Measurements from ENCODE around the gene KIRREL2.

Gene KIRREL2

GRCh38 chr19:35882114-35882832 lies 25.6 kb downstream of the KIRREL2 start:
- H3K36me3 ChIP-seq, result peaks cover 0 to 8% (median 0%) of the 10 kb centered on the region in 3 donors
- no peak overlapping the region for H3K4me3 ChIP-seq
- no peak overlapping the region for H3K27ac ChIP-seq
- no peaks in the 10 kb centered on the region for H3K4me1 ChIP-seq
- intact Hi-C loops (cut with DNase I; ENCODE audit: low total_unique reads), result loop anchor here (5.0 to 10.0 kb wide), 2 partner anchors 45 to 243 kb away; no protein-coding TSS in a partner anchor
- DNase-seq, result no peak
- peak; percentile 31 to 34 for TF ChIP-seq CTCF (IDR thresholded peaks at IDR 0.05)
- H3K27me3 ChIP-seq, result peaks cover 0 to 13% of the 10 kb centered on the region in 2 donors
- no peaks in the 10 kb centered on the region for H3K9me3 ChIP-seq

DNA sequence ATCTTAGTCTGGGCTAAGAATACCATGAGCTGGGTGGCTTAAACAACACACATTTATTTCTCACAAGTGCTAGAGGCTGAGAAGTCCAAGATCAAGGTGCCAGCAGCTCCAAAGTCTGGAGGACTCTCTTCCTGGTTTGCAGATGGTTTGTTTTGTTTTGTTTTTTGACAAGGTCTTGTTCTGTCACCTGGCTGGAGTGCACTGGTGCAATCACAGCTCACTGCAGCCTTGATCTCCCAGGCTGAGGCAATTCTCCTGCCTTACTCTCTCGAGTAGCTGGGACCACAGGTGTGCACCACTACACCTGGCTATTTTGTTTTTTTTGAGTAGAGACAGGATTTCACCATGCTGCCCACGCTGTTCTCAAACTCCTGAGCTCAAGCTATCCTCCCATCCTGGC lies 27.2 kb downstream of the KIRREL2 start:
- Histone ChIP-seq H3K27ac (no peak overlapping the region), H3K36me3 (peaks cover 13 to 25% (median 15%) of the 10 kb centered on the region in 3 donors), H3K4me1 (no peaks in the 10 kb centered on the region), H3K4me3 (no peak overlapping the region), H3K27me3 (peaks cover 0 to 4% of the 10 kb centered on the region in 2 donors), H3K9me3 (no peaks in the 10 kb centered on the region)
- no peak for TF ChIP-seq CTCF (IDR thresholded peaks at IDR 0.05)
- no peak for DNase-seq
- intact Hi-C loops (cut with DNase I; ENCODE audit: low total_unique reads), result loop anchor here (5.0 to 10.0 kb wide), 2 partner anchors 43 to 241 kb away; no protein-coding TSS in a partner anchor

- Histone ChIP-seq H3K27me3 (no peaks in the 10 kb centered on the region), H3K9me3 (no peaks in the 10 kb centered on the region), H3K4me1 (no peaks in the 10 kb centered on the region), H3K27ac (no peak overlapping the region), H3K36me3 (peaks cover 25 to 39% (median 29%) of the 10 kb centered on the region in 3 donors), H3K4me3 (no peak overlapping the region)
- no peak for DNase-seq
- TF ChIP-seq CTCF (IDR thresholded peaks at IDR 0.05), result no peak
- intact Hi-C loops (cut with DNase I; ENCODE audit: low total_unique reads), result loop anchor here (10.0 kb wide), 1 partner anchor 240 kb away; no protein-coding TSS in a partner anchor
These were observed 28.6 kb downstream of the KIRREL2 start for GRCh38 chr19:35885225-35885738.

DNA sequence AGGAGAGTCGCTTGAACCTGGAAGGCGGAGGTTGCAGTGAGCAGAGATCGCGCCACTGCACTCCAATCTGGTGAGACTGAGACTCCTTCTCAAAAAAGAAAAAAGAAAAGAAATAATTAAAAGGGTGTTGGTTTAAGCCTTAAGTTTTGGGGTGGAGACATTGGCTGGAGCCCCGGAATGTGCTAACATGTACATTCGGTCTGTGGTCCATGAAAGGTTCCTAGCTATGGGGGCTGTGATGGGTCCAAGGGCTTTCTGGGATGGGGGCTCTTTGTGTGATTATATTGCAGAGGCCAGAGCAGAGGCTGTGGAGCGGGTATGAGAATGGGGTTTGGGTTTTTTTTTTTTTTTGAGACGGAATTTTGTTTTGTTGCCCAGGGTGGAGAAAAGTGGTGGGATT lies 29.2 kb downstream of the KIRREL2 start:
- Histone ChIP-seq H3K4me3 (no peak overlapping the region), H3K9me3 (no peaks in the 10 kb centered on the region), H3K4me1 (no peaks in the 10 kb centered on the region), H3K27me3 (no peaks in the 10 kb centered on the region), H3K27ac (no peak overlapping the region), H3K36me3 (peaks cover 31 to 45% (median 35%) of the 10 kb centered on the region in 3 donors)
- intact Hi-C loops (cut with DNase I; ENCODE audit: low total_unique reads), result loop anchor here (10.0 kb wide), 1 partner anchor 239 kb away; no protein-coding TSS in a partner anchor
- TF ChIP-seq CTCF (IDR thresholded peaks at IDR 0.05), result no peak
- DNase-seq, result no peak

- H3K4me1 ChIP-seq, result no peaks in the 10 kb centered on the region
- intact Hi-C loops (cut with DNase I; ENCODE audit: low total_unique reads), result loop anchor here (10.0 kb wide), 1 partner anchor 238 kb away; no protein-coding TSS in a partner anchor
- DNase-seq, result no peak
- no peaks in the 10 kb centered on the region for H3K9me3 ChIP-seq
- H3K36me3 ChIP-seq, result peaks cover 34 to 54% (median 35%) of the 10 kb centered on the region in 3 donors
- no peak for TF ChIP-seq CTCF (IDR thresholded peaks at IDR 0.05)
- H3K4me3 ChIP-seq, result no peak overlapping the region
- no peaks in the 10 kb centered on the region for H3K27me3 ChIP-seq
- no peak overlapping the region for H3K27ac ChIP-seq
These were observed 30.5 kb downstream of the KIRREL2 start for GRCh38 chr19:35887197-35887596.
